K562 (cell line): ENCODE results near the gene TUBB6. TPM values are rescaled to one million over a fixed set of nuclear protein-coding genes. Genes with fewer than 3 reads are reported as not detected.

ENCODE experiments used
- ATF7 ChIP-seq: fragments of 450-650 bp; IDR thresholded peaks from 2 replicates; pipeline ENCODE4 v1.7.1; 2014; ENCODE audit warnings: mild to moderate bottlenecking, moderate library complexity
- HCFC1 ChIP-seq: IDR thresholded peaks from 2 replicates; pipeline ENCODE4 v1.6.1; 2012; ENCODE audit warnings: low read depth, low read length, improper control_type of control experiment
- HDAC2 ChIP-seq: fragments of 450-650 bp; IDR thresholded peaks from 2 replicates; pipeline ENCODE4 v1.6.1; 2016; ENCODE audit warnings: mild to moderate bottlenecking
- KLF16 ChIP-seq: IDR thresholded peaks from 2 replicates; pipeline ENCODE4 v1.6.1; 2016; ENCODE audit warnings: antibody characterized with exemption
- PURB ChIP-seq: sonication (generic); formaldehyde crosslinking; IDR thresholded peaks from 2 replicates; pipeline ENCODE4 v1.9.0; 2021; ENCODE audit warnings: low read depth, mild to moderate bottlenecking, missing genetic modification reagents
- RBM22 ChIP-seq: fragments of 200-400 bp; formaldehyde crosslinking; IDR thresholded peaks from 2 replicates; pipeline ENCODE4 v1.6.1; 2018; ENCODE audit warnings: low read length, low read depth; ENCODE audit not compliant: poor library complexity, severe bottlenecking
- SRSF9 ChIP-seq: fragments of 200-400 bp; formaldehyde crosslinking; IDR thresholded peaks from 2 replicates; pipeline ENCODE4 v1.6.1; 2017; ENCODE audit warnings: low read depth, low read length, borderline replicate concordance
- U2AF1 ChIP-seq: fragments of 200-400 bp; formaldehyde crosslinking; optimal IDR thresholded peaks from 2 replicates; pipeline ENCODE3; 2017; ENCODE audit warnings: mild to moderate bottlenecking, low read depth, low read length, moderate library complexity
- ZNF175 ChIP-seq: fragments of 200-800 bp; sonication (Bioruptor generic); IDR thresholded peaks from 2 replicates; pipeline ENCODE4 v1.6.1; 2016; ENCODE audit warnings: low read depth, mild to moderate bottlenecking, missing genetic modification characterization, missing compliant biosample characterization
- ZNF23 ChIP-seq: fragments of 250-450 bp; sonication (Bioruptor Pico); IDR thresholded peaks from 2 replicates; pipeline ENCODE4 v1.4.0; 2020; ENCODE audit warnings: mild to moderate bottlenecking
- ZNF507 ChIP-seq: conservative IDR thresholded peaks from 2 replicates; pipeline ENCODE4 v1.6.1; 2017; ENCODE audit warnings: missing genetic modification characterization, missing compliant biosample characterization
- ZZZ3 ChIP-seq: fragments of 450-650 bp; IDR thresholded peaks from 2 replicates; pipeline ENCODE4 v1.6.1; 2016; ENCODE audit warnings: antibody characterized with exemption, mild to moderate bottlenecking, moderate library complexity
- polyA plus RNA-seq, 8 experiments: library from polyadenylated mRNA; depleted of rRNA in 4 of 8; stranded (reverse) in 5 of 8; unstranded in 3 of 8; fragments of >200 nt; fragmentation: Nextera tagmentation in 2 of 8; fragmentation: Illumina TruSeq in 1 of 8; extraction: Ambion mirVana in 2 of 8; extraction: Trizol in 1 of 8; gene quantifications; 2 replicates each; pipeline versions ENCODE4 v1.2.1 to v1.2.3, GENCODE V29; 2011 to 2014; ENCODE audit warnings: inconsistent platforms in 1 of 8, missing spikeins in 1 of 8
- total RNA-seq, 7 experiments: library from RNA; depleted of rRNA in 6 of 7; stranded (reverse); fragments of >200 nt in 6 of 7; fragmentation: Illumina TruSeq in 2 of 7; extraction: Trizol in 2 of 7; gene quantifications; 2 replicates each; pipeline versions ENCODE4 v1.2.1 to v1.2.3, GENCODE V29; 2011 to 2021; ENCODE audit warnings: low replicate concordance in 1 of 7
- TF ChIP-seq, protein P1 (sequence below): sonication (generic); formaldehyde crosslinking; IDR thresholded peaks from 2 replicates; pipeline ENCODE4 v1.8.1; 2023; ENCODE audit warnings: mild to moderate bottlenecking, missing genetic modification reagents
- TF ChIP-seq, protein P2 (sequence below): fragments of 450-650 bp; formaldehyde crosslinking; IDR thresholded peaks from 2 replicates; pipeline ENCODE4 v1.4.0; 2022; ENCODE audit warnings: missing genetic modification characterization
- TF ChIP-seq, protein P3 (sequence below): sonication (generic); formaldehyde crosslinking; IDR thresholded peaks from 2 replicates; pipeline ENCODE4 v1.8.0; 2023; ENCODE audit warnings: missing genetic modification reagents, mild to moderate bottlenecking, borderline replicate concordance
- TF ChIP-seq, protein P4 (sequence below): fragments of 450-650 bp; formaldehyde crosslinking; IDR thresholded peaks from 2 replicates; pipeline ENCODE4 v1.4.0; 2022; ENCODE audit warnings: missing genetic modification characterization
- TF ChIP-seq, protein P5 (sequence below), 3 experiments: IDR thresholded peaks in 2 of 3; conservative IDR thresholded peaks in 1 of 3; 2 replicates each; pipeline ENCODE4 v1.5.1; 2011 to 2012; ENCODE audit warnings: low read length in 3 of 3, mild to moderate bottlenecking in 3 of 3, control low read depth in 2 of 3, improper control_type of control experiment in 1 of 3, inconsistent platforms in 1 of 3, low read depth in 1 of 3, mixed read lengths in 1 of 3, moderate library complexity in 1 of 3; ENCODE audit not compliant: insufficient read depth in 2 of 3

TUBB6 gene
- total and polyA plus RNA-seq, 9 of the 15 experiments (the other 6 are each of a cell fraction or from before 2014, with no cell fraction given), result 43.9 to 404 (median 81.1) TPM

DNA sequence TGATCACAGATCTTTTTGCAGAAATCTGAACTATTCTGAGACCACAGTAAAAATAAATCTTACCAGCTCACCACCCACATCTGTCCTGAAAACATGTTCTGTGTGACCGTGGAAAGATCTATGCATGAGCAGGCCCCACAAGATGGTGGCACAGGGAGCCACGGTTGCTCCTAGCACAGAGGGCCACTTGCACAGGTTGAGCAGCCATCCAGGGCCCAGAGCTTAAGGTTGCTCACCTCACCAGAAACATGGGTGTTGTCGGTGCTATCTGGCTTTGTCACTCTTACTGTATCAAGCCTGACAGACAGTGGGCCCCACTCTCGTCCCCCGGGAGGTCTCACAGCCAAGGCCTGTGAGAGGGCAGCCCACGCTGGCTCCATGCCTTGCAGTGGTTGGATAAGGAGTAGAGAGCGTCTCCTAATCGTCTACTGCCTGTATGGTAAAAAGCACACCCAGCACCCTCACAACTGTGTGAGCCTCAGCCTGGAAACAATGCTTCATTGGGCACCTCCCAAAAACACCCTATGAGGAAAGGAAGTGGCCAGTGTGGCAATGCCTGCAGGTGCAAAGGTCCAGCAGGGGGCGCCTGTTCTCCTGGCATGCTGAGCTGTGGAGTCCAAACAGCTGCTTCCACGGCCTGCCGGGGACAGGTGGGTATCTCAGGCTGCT lies 19.6 kb downstream of the TUBB6 start (continued):
- TF ChIP-seq, protein P1, sequence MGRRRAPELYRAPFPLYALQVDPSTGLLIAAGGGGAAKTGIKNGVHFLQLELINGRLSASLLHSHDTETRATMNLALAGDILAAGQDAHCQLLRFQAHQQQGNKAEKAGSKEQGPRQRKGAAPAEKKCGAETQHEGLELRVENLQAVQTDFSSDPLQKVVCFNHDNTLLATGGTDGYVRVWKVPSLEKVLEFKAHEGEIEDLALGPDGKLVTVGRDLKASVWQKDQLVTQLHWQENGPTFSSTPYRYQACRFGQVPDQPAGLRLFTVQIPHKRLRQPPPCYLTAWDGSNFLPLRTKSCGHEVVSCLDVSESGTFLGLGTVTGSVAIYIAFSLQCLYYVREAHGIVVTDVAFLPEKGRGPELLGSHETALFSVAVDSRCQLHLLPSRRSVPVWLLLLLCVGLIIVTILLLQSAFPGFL (CRISPR knock-in tag), result no peak
- no peak for TF ChIP-seq ZZZ3
- no peak for TF ChIP-seq SRSF9
- no peak for TF ChIP-seq PURB (CRISPR knock-in tag)
- no peak for TF ChIP-seq ATF7
- no peak for TF ChIP-seq HDAC2
- TF ChIP-seq ZNF175 (CRISPR knock-in tag), result no peak
- TF ChIP-seq RBM22, result no peak
- TF ChIP-seq, protein P2, sequence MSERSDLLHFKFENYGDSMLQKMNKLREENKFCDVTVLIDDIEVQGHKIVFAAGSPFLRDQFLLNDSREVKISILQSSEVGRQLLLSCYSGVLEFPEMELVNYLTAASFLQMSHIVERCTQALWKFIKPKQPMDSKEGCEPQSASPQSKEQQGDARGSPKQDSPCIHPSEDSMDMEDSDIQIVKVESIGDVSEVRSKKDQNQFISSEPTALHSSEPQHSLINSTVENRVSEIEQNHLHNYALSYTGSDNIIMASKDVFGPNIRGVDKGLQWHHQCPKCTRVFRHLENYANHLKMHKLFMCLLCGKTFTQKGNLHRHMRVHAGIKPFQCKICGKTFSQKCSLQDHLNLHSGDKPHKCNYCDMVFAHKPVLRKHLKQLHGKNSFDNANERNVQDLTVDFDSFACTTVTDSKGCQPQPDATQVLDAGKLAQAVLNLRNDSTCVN (CRISPR knock-in tag), result no peak
- TF ChIP-seq U2AF1, result no peak
- TF ChIP-seq, protein P3, sequence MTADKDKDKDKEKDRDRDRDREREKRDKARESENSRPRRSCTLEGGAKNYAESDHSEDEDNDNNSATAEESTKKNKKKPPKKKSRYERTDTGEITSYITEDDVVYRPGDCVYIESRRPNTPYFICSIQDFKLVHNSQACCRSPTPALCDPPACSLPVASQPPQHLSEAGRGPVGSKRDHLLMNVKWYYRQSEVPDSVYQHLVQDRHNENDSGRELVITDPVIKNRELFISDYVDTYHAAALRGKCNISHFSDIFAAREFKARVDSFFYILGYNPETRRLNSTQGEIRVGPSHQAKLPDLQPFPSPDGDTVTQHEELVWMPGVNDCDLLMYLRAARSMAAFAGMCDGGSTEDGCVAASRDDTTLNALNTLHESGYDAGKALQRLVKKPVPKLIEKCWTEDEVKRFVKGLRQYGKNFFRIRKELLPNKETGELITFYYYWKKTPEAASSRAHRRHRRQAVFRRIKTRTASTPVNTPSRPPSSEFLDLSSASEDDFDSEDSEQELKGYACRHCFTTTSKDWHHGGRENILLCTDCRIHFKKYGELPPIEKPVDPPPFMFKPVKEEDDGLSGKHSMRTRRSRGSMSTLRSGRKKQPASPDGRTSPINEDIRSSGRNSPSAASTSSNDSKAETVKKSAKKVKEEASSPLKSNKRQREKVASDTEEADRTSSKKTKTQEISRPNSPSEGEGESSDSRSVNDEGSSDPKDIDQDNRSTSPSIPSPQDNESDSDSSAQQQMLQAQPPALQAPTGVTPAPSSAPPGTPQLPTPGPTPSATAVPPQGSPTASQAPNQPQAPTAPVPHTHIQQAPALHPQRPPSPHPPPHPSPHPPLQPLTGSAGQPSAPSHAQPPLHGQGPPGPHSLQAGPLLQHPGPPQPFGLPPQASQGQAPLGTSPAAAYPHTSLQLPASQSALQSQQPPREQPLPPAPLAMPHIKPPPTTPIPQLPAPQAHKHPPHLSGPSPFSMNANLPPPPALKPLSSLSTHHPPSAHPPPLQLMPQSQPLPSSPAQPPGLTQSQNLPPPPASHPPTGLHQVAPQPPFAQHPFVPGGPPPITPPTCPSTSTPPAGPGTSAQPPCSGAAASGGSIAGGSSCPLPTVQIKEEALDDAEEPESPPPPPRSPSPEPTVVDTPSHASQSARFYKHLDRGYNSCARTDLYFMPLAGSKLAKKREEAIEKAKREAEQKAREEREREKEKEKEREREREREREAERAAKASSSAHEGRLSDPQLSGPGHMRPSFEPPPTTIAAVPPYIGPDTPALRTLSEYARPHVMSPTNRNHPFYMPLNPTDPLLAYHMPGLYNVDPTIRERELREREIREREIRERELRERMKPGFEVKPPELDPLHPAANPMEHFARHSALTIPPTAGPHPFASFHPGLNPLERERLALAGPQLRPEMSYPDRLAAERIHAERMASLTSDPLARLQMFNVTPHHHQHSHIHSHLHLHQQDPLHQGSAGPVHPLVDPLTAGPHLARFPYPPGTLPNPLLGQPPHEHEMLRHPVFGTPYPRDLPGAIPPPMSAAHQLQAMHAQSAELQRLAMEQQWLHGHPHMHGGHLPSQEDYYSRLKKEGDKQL (CRISPR knock-in tag), result no peak
- TF ChIP-seq ZNF507 (tag), result no peak
- TF ChIP-seq, protein P4, sequence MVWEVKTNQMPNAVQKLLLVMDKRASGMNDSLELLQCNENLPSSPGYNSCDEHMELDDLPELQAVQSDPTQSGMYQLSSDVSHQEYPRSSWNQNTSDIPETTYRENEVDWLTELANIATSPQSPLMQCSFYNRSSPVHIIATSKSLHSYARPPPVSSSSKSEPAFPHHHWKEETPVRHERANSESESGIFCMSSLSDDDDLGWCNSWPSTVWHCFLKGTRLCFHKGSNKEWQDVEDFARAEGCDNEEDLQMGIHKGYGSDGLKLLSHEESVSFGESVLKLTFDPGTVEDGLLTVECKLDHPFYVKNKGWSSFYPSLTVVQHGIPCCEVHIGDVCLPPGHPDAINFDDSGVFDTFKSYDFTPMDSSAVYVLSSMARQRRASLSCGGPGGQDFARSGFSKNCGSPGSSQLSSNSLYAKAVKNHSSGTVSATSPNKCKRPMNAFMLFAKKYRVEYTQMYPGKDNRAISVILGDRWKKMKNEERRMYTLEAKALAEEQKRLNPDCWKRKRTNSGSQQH, result no peak
- TF ChIP-seq, protein P5, sequence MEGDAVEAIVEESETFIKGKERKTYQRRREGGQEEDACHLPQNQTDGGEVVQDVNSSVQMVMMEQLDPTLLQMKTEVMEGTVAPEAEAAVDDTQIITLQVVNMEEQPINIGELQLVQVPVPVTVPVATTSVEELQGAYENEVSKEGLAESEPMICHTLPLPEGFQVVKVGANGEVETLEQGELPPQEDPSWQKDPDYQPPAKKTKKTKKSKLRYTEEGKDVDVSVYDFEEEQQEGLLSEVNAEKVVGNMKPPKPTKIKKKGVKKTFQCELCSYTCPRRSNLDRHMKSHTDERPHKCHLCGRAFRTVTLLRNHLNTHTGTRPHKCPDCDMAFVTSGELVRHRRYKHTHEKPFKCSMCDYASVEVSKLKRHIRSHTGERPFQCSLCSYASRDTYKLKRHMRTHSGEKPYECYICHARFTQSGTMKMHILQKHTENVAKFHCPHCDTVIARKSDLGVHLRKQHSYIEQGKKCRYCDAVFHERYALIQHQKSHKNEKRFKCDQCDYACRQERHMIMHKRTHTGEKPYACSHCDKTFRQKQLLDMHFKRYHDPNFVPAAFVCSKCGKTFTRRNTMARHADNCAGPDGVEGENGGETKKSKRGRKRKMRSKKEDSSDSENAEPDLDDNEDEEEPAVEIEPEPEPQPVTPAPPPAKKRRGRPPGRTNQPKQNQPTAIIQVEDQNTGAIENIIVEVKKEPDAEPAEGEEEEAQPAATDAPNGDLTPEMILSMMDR (IDR thresholded peaks at IDR 0.05 in 2 of 3, conservative IDR thresholded peaks at IDR 0.05 in 1 of 3; ENCODE audit: insufficient read depth in 2 of 3, low read depth in 1 of 3, low read length in 3 of 3), result peak; percentile 86 to 94 (median 92)
- TF ChIP-seq ZNF23 (CRISPR knock-in tag), result no peak
- no peak for TF ChIP-seq HCFC1
- no peak; the same call in 1 of the 2 replicates for TF ChIP-seq KLF16
